Nephron (organoid): ENCODE data around the gene CRACR2B.
A peak's percentile ranks its signal among the peaks of the same experiment; 100 is the strongest.

ENCODE experiments used
- H3K27ac Mint-ChIP-seq, 3 experiments: 2 replicates each; pipeline ENCODE4 v1.8.0; 2020; ENCODE audit warnings: mixed read lengths in 3 of 3, mild to moderate bottlenecking in 2 of 3, moderate library complexity in 1 of 3
- H3K27me3 Mint-ChIP-seq: 2 replicates; pipeline ENCODE4 v1.8.0; 2021; ENCODE audit warnings: low read depth, mild to moderate bottlenecking, moderate library complexity, mixed read lengths
- H3K36me3 Mint-ChIP-seq: 2 replicates; pipeline ENCODE4 v1.8.0; 2020; ENCODE audit warnings: low read depth, mixed read lengths
- H3K4me1 Mint-ChIP-seq: 2 replicates; pipeline ENCODE4 v1.8.0; 2020; ENCODE audit warnings: mixed read lengths
- H3K4me3 Mint-ChIP-seq, 3 experiments: 2 replicates each; pipeline ENCODE4 v1.8.0; 2020; ENCODE audit warnings: mild to moderate bottlenecking in 3 of 3, mixed read lengths in 3 of 3, moderate library complexity in 2 of 3
- H3K9me3 Mint-ChIP-seq: 2 replicates; pipeline ENCODE4 v1.8.0; 2020; ENCODE audit warnings: mixed read lengths
- TF ChIP-seq, protein P1 (sequence below), 3 experiments: fragments of 200-600 bp; sonication (generic); IDR thresholded peaks; one replicate each; pipeline ENCODE4 v1.5.0; 2021; ENCODE audit warnings: antibody characterized with exemption in 3 of 3; ENCODE audit not compliant: unreplicated experiment in 3 of 3

Gene CRACR2B

DNA sequence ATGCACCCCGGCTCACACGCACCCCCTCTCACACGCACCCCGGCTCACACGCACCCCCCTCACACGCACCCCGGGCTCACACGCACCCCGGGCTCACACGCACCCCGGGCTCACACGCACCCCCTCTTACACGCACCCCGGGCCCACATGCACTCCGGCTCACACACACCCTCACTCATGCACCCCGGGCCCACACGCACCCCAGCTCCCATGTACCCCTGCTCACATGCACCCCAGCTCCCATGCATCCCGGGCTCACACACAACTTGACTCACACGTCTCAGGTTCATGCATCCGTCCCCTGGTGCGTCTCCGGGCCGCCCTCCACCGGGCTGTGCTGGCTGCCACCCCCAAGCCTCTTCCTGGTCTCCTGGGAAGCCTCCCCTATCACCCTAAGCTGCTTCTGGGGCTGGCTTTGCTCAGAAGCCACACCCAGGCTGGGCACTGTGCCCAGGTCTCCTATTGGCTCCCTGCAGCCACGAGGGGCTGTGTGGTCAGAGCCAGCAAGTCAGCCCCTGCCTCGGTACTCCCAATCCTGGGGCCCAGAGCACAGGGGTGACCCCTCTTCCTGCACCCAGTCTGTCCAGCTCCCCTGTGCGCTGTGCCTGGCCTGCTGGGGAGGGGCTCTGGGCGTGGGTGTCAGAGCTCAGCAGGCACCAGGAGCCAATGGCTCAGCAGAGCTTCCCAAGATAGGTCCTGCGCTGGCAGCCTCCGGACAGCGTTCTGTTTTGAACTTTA lies 31.8 kb downstream of the CRACR2B start:
- H3K27ac Mint-ChIP-seq: peak overlapping the region; percentile 69 to 97 (median 90)
- peaks cover 28% of the 10 kb centered on the region for H3K4me1 Mint-ChIP-seq
- no peaks in the 10 kb centered on the region for H3K9me3 Mint-ChIP-seq
- no peaks in the 10 kb centered on the region for H3K27me3 Mint-ChIP-seq
- TF ChIP-seq, protein P1, sequence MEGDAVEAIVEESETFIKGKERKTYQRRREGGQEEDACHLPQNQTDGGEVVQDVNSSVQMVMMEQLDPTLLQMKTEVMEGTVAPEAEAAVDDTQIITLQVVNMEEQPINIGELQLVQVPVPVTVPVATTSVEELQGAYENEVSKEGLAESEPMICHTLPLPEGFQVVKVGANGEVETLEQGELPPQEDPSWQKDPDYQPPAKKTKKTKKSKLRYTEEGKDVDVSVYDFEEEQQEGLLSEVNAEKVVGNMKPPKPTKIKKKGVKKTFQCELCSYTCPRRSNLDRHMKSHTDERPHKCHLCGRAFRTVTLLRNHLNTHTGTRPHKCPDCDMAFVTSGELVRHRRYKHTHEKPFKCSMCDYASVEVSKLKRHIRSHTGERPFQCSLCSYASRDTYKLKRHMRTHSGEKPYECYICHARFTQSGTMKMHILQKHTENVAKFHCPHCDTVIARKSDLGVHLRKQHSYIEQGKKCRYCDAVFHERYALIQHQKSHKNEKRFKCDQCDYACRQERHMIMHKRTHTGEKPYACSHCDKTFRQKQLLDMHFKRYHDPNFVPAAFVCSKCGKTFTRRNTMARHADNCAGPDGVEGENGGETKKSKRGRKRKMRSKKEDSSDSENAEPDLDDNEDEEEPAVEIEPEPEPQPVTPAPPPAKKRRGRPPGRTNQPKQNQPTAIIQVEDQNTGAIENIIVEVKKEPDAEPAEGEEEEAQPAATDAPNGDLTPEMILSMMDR (IDR thresholded peaks at IDR 0.05; ENCODE audit: unreplicated experiment in 3 of 3): no peak
- H3K36me3 Mint-ChIP-seq: no peaks in the 10 kb centered on the region
- H3K4me3 Mint-ChIP-seq: peak overlapping the region; percentile 74 to 86 (median 85)

DNA sequence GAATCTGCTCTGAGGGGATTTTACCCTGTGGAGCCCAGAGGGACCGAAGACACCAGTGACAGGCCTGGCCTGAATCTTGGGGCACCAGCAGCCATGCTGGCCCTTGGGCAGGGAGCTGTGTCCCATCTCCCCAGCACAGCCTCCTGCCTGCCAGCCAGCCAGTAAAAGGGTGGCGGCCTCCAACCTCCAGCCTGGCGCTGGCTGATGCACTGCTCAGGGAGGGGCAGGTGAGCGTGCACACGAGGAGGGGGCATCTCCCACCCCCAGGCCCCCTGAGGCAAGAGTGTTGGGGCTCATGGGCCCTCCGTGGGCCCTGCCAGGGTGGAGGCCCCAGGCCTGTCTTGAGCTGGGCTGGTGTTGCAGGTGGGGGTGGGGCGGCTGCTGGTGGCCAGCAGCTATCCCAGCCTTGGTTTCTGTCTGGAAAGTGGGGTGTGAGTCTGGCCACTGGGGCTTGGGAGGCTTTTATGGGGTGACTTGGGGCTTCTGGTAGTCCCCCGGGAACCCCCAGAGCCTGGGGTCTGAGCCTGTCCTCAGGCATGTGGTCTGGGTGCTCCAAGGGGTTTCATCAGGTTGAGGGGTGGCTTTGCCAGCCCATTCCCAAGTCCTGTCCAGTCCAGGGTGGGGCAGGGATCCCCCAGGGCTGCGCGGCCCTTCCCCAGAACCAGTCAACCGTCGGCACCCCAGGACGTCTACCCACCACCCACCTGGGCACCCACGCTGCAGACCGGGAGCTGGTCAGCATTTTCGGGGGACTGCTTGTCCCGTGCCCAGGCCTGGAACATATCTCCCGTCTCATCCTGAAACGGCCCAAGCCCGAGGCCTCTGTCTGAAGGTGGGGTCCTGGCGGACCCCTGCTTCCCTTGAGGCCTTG lies 32.8 kb downstream of the CRACR2B start:
- H3K27me3 Mint-ChIP-seq: no peaks in the 10 kb centered on the region
- no peak overlapping the region for H3K4me3 Mint-ChIP-seq
- H3K27ac Mint-ChIP-seq: peak overlapping the region; percentile 69 to 97 (median 90)
- H3K36me3 Mint-ChIP-seq: no peaks in the 10 kb centered on the region
- TF ChIP-seq, protein P1 (IDR thresholded peaks at IDR 0.05; ENCODE audit: unreplicated experiment in 3 of 3): no peak
- peaks cover 28% of the 10 kb centered on the region for H3K4me1 Mint-ChIP-seq
- H3K9me3 Mint-ChIP-seq: no peaks in the 10 kb centered on the region

DNA sequence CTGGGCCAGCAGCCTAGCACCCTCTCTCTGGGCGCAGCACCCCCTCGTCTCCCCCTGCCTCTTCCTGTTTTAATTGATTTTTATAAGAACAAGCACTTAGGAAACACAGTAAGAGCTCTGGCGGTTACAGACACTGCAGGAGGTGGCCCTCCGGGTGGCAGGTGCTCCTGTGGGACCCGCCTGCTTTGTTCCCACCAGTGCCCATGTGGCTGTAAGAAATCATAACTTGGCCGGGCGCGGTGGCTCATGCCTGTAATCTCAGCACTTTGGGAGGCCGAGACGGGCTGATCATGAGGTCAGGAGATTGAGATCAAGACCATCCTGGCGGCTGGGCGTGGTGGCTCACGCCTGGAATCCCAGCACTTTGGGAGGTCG lies 33.4 kb downstream of the CRACR2B start:
- H3K9me3 Mint-ChIP-seq: no peaks in the 10 kb centered on the region
- H3K4me1 Mint-ChIP-seq: peaks cover 28% of the 10 kb centered on the region
- no peaks in the 10 kb centered on the region for H3K36me3 Mint-ChIP-seq
- peak overlapping the region; percentile 71 to 90 (median 78) for H3K27ac Mint-ChIP-seq
- no peaks in the 10 kb centered on the region for H3K27me3 Mint-ChIP-seq
- TF ChIP-seq, protein P1 (IDR thresholded peaks at IDR 0.05; ENCODE audit: unreplicated experiment in 3 of 3): no peak
- peak overlapping the region; percentile 24 to 50 (median 41) for H3K4me3 Mint-ChIP-seq

DNA sequence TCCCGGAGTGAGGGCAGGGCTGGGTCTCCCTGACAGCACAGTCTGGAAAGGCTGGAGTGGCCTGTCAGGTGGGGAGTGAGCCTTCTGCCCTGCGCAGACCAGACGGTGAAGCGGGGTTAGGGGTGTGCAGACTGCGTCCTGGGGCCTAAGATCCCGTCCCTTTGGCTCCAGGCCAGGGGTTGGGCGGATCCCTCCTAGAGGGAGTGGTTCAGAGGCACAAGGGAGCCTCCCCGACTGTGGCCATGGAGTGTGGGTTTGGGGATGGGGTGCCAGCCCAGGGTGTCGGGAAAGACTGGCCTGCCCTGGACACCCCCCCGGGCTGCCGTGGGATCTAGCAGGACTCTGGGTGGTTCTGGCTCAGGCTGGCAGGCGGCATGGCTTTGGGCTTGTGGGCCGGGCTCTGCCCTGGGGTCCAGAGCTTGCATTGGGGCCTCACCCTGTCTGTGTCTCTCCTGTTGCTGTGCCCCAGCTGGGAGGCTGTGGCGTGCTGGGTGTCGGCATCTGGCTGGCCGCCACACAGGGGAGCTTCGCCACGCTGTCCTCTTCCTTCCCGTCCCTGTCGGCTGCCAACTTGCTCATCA lies 34.5 kb downstream of the CRACR2B start:
- no peaks in the 10 kb centered on the region for H3K36me3 Mint-ChIP-seq
- H3K9me3 Mint-ChIP-seq: no peaks in the 10 kb centered on the region
- TF ChIP-seq, protein P1 (IDR thresholded peaks at IDR 0.05; ENCODE audit: unreplicated experiment in 3 of 3): no peak
- no peaks in the 10 kb centered on the region for H3K27me3 Mint-ChIP-seq
- peak overlapping the region; percentile 27 to 60 (median 57) for H3K4me3 Mint-ChIP-seq
- H3K4me1 Mint-ChIP-seq: peaks cover 19% of the 10 kb centered on the region
- H3K27ac Mint-ChIP-seq: peak overlapping the region; percentile 81 to 90 (median 88)

DNA sequence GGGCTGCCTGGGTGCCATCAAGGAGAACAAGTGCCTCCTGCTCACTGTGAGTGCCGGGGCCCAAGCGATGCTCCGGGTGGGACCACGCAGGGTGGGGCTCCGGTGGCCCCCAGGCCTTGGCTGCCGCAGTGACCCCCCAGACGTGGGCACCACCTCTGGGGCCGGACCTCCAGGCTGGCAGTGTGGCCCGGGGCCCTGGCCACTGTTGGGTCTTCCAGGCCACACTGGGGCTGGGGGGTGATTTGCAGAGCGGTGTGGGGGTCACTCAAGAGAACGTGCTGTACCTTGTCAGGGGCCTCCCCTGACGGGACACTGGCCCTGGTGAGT lies 34.9 kb downstream of the CRACR2B start:
- Mint-ChIP-seq H3K9me3 (no peaks in the 10 kb centered on the region), H3K4me1 (peaks cover 19% of the 10 kb centered on the region), H3K27me3 (no peaks in the 10 kb centered on the region), H3K4me3 (peak overlapping the region; percentile 27 to 55 (median 37)), H3K27ac (peak overlapping the region; percentile 88 to 92 (median 90)), H3K36me3 (no peaks in the 10 kb centered on the region)
- TF ChIP-seq, protein P1 (IDR thresholded peaks at IDR 0.05; ENCODE audit: unreplicated experiment in 3 of 3): no peak
